Effector memory CD4-positive, alpha-beta T cell (primary cell): ENCODE results near the gene SH3BP1.

Experiments used
- DNase-seq, 3 donors: peaks; one replicate each; pipeline ENCODE4 v3.0.0-alpha.2; 2020
- H3K27ac ChIP-seq: 2 replicates; pipeline ENCODE4 v1.7.0; 2013; ENCODE audit warnings: mild to moderate bottlenecking, low read length, moderate library complexity; ENCODE audit not compliant: insufficient read depth, poor library complexity, severe bottlenecking
- H3K27me3 ChIP-seq: replicated peaks from 2 replicates; pipeline ENCODE4 v1.7.0; 2013; ENCODE audit warnings: mild to moderate bottlenecking, low read length; ENCODE audit not compliant: insufficient read depth, control insufficient read depth, poor library complexity, severe bottlenecking
- H3K36me3 ChIP-seq: 2 replicates; pipeline ENCODE4 v1.7.0; 2013; ENCODE audit warnings: mild to moderate bottlenecking, low read length, moderate library complexity; ENCODE audit not compliant: control insufficient read depth, insufficient read depth
- H3K4me1 ChIP-seq: 2 replicates; pipeline ENCODE4 v1.7.0; 2013; ENCODE audit warnings: low read length, mild to moderate bottlenecking; ENCODE audit not compliant: control insufficient read depth, insufficient read depth, poor library complexity, severe bottlenecking
- H3K4me3 ChIP-seq: 2 replicates; pipeline ENCODE4 v1.7.0; 2013; ENCODE audit warnings: low read length, low read depth, mild to moderate bottlenecking; ENCODE audit not compliant: insufficient read depth, poor library complexity, severe bottlenecking
- H3K9me3 ChIP-seq: 2 replicates; pipeline ENCODE4 v1.7.0; 2013; ENCODE audit warnings: mild to moderate bottlenecking, low read length, moderate library complexity; ENCODE audit not compliant: control insufficient read depth

SH3BP1 gene

GRCh38 chr22:37625737-37626136 lies 13.7 kb upstream of the SH3BP1 start:
- H3K4me3 ChIP-seq, result no peak overlapping the region
- no peak for DNase-seq
- no peaks in the 10 kb centered on the region for H3K27me3 ChIP-seq
- H3K36me3 ChIP-seq, result peaks cover 6% of the 10 kb centered on the region
- H3K27ac ChIP-seq, result peak overlapping the region; percentile 59
- H3K4me1 ChIP-seq, result peaks cover 44% of the 10 kb centered on the region
- H3K9me3 ChIP-seq, result no peaks in the 10 kb centered on the region

DNA sequence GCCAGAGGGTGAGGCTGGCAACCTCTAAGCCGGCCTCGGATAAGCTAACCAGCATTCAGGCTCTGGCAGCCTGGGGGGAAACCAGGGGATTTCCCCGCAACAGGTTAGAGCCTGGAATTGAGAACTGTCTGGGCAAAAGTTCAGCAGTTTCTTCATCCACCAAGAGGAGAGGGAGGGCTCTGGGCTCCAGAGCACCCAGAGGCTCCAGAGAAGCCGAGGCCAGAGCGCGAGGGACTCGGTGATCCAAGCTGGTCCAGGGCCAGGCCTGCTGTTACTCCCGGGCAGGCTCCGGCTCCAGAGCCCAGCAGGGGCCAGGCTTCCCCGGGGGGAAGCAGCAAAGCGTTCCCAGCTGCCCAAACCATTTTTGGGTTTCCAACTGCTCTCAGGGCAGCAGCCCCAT lies 13.3 kb upstream of the SH3BP1 start:
- H3K27me3 ChIP-seq, result no peaks in the 10 kb centered on the region
- no peak overlapping the region for H3K4me3 ChIP-seq
- peak overlapping the region; percentile 59 for H3K27ac ChIP-seq
- peaks cover 44% of the 10 kb centered on the region for H3K4me1 ChIP-seq
- DNase-seq, result no peak
- H3K36me3 ChIP-seq, result peaks cover 3% of the 10 kb centered on the region
- no peaks in the 10 kb centered on the region for H3K9me3 ChIP-seq

DNA sequence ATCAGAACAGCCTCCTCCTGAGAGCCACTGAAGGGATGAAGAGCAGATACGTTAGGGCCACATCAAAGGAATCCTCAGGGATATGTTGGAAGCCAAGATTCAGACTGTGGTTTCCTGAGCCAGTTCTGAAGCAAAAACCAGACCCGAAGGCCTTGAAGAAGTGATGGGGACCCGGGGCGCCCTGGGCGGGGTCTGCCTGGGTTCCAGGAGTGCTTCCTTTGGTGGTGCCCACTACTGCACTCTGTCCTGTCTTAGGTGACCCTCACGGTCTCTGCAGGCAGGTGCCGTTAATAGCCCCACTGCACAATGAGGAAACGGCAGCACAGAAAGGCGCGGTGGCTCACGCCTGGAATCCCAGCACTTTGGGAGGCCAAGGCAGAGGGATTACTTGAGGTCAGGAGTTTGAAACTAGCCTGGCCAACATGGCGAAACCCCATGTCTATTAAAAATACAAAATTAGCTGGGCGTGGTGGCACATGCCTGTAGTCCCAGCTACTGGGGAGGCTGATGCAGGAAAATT lies 12.9 kb upstream of the SH3BP1 start:
- Histone ChIP-seq H3K36me3 (peaks cover 8% of the 10 kb centered on the region), H3K9me3 (no peaks in the 10 kb centered on the region), H3K4me3 (no peak overlapping the region), H3K4me1 (peaks cover 44% of the 10 kb centered on the region), H3K27ac (peak overlapping the region; percentile 59), H3K27me3 (no peaks in the 10 kb centered on the region)
- no peak for DNase-seq

- DNase-seq, result no peak
- H3K9me3 ChIP-seq, result no peaks in the 10 kb centered on the region
- H3K36me3 ChIP-seq, result peaks cover 12% of the 10 kb centered on the region
- no peak overlapping the region for H3K4me3 ChIP-seq
- H3K27me3 ChIP-seq, result no peaks in the 10 kb centered on the region
- H3K27ac ChIP-seq, result peak overlapping the region; percentile 59
- H3K4me1 ChIP-seq, result peaks cover 45% of the 10 kb centered on the region
These were observed 12.3 kb upstream of the SH3BP1 start for GRCh38 chr22:37627121-37627520.

DNA sequence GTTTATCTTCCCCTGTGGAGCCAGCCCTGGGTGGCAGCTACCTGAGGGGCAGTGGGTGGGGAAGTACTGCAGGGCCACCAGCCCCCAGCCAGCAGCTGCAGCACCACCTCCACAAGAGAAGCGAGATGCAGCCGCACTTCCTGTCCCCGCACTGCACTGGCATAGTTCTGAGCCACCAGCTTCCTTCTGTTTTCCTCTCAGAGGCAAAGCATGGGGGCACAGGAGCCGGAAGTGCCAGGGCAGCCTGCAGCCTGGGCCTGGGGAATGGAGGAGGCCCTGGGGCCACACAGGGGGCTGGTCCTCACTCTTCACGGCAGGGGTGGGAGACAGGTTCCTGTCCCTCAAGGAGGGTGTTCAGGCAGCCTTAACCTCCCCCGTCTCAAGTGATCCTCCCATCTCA lies 11.9 kb upstream of the SH3BP1 start:
- Histone ChIP-seq H3K9me3 (no peaks in the 10 kb centered on the region), H3K27me3 (no peaks in the 10 kb centered on the region), H3K4me3 (no peak overlapping the region), H3K4me1 (peaks cover 49% of the 10 kb centered on the region), H3K36me3 (peaks cover 12% of the 10 kb centered on the region), H3K27ac (peak overlapping the region; percentile 59)
- DNase-seq, result peak in 1 of 3 donors; percentile 39

DNA sequence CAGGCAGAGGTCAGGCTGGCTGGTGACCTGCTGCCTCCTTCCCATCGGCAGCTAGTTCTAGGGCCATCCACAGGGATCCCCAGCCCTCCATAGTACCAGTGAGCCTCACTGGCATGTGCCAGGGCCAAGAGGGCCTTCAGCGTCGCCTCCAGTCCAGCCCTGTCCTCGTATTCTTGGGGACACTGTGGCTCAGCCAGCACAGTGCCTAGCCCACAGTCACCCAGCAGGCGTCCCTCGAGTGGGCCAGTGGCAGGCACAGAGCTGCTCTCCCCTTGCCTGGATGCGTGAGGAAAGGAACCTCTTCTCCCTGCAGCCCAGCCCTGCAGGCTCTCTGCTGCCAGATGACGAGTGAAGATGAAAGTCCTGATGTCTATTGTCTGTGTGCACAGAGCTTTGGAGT lies 10.6 kb upstream of the SH3BP1 start:
- no peak for DNase-seq
- Histone ChIP-seq H3K4me1 (peaks cover 59% of the 10 kb centered on the region), H3K36me3 (peaks cover 12% of the 10 kb centered on the region), H3K27ac (peak overlapping the region; percentile 59), H3K4me3 (no peak overlapping the region), H3K27me3 (no peaks in the 10 kb centered on the region), H3K9me3 (no peaks in the 10 kb centered on the region)

DNA sequence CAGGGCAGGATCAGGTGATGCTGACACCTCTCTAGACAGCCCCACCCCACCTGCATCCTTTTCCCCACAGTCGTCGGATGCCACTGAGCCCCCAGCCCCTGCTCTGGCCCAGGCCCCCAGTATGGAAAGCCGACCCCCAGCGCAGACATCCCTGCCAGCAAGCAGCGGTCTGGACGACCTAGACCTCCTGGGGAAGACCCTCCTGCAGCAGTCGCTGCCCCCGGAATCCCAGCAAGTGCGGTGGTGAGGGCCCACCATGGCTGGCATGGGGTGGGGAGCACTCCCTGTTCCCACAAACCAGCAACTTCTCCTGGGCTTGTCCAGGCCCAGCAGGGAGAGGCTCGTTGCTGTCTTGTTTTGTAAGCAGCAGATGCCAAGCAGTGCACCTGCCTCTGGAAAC lies 9.5 kb upstream of the SH3BP1 start:
- Histone ChIP-seq H3K4me1 (peaks cover 65% of the 10 kb centered on the region), H3K9me3 (no peaks in the 10 kb centered on the region), H3K4me3 (no peak overlapping the region), H3K27ac (peak overlapping the region; percentile 1), H3K36me3 (peaks cover 12% of the 10 kb centered on the region), H3K27me3 (no peaks in the 10 kb centered on the region)
- DNase-seq, result no peak

GRCh38 chr22:37630839-37631435 lies 8.5 kb upstream of the SH3BP1 start:
- Histone ChIP-seq H3K36me3 (peaks cover 12% of the 10 kb centered on the region), H3K27me3 (no peaks in the 10 kb centered on the region), H3K9me3 (no peaks in the 10 kb centered on the region), H3K4me1 (peaks cover 66% of the 10 kb centered on the region), H3K4me3 (no peak overlapping the region), H3K27ac (peak overlapping the region; percentile 5)
- no peak for DNase-seq

- DNase-seq, result no peak
- peaks cover 66% of the 10 kb centered on the region for H3K4me1 ChIP-seq
- H3K27me3 ChIP-seq, result no peaks in the 10 kb centered on the region
- peaks cover 12% of the 10 kb centered on the region for H3K36me3 ChIP-seq
- H3K27ac ChIP-seq, result peak overlapping the region; percentile 65
- no peak overlapping the region for H3K4me3 ChIP-seq
- no peaks in the 10 kb centered on the region for H3K9me3 ChIP-seq
These were observed 7.9 kb upstream of the SH3BP1 start for GRCh38 chr22:37631448-37632173.
